Skeletal muscle satellite cell (primary cell): ENCODE measurements around the gene C3orf85.

Experiments used
- H3K27me3 ChIP-seq: 2 replicates; pipeline ENCODE4 v1.7.0; 2013; ENCODE audit warnings: low read length; ENCODE audit not compliant: control insufficient read depth, insufficient read depth
- H3K36me3 ChIP-seq: 2 replicates; pipeline ENCODE4 v1.7.0; 2013; ENCODE audit warnings: mild to moderate bottlenecking, control low read depth, low read length; ENCODE audit not compliant: insufficient read depth
- H3K4me1 ChIP-seq: 2 replicates; pipeline ENCODE4 v1.7.0; 2013; ENCODE audit warnings: low read length; ENCODE audit not compliant: control insufficient read depth, insufficient read depth
- H3K4me2 ChIP-seq: 2 replicates; pipeline ENCODE4 v1.7.0; 2013; ENCODE audit warnings: mild to moderate bottlenecking, low read length
- H3K4me3 ChIP-seq: 2 replicates; pipeline ENCODE4 v1.7.0; 2013; ENCODE audit warnings: low read length
- H3K9ac ChIP-seq: 2 replicates; pipeline ENCODE4 v1.7.0; 2013; ENCODE audit warnings: mild to moderate bottlenecking, low read depth, low read length, moderate library complexity
- H3K9me3 ChIP-seq: replicated peaks from 2 replicates; pipeline ENCODE4 v1.7.0; 2013; ENCODE audit warnings: mild to moderate bottlenecking, control low read depth, low read length

C3orf85 gene

DNA sequence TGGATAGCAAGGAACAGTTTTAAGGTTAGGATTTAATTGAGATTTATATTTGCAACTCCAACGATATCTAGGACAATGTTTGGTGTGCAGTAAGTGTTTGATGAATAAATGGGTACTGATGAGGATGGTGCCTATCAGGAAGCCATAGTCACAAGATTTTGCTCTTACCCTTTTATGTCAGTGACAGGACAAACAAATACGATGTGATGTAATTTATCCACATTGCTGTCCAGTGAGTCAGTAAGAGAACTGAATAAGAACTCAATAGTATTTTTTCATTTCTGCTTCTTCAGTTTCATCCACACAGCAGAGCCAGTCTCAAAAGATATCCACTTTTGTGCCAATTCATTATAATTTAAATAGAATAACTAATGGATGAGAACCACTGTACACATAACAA is 18.5 kb downstream of the C3orf85 start:
- H3K36me3 ChIP-seq: no peaks in the 10 kb centered on the region
- H3K27me3 ChIP-seq: no peaks in the 10 kb centered on the region
- H3K4me3 ChIP-seq: no peak overlapping the region
- H3K9ac ChIP-seq: no peak overlapping the region
- H3K4me1 ChIP-seq: no peaks in the 10 kb centered on the region
- H3K9me3 ChIP-seq: no peaks in the 10 kb centered on the region
- H3K4me2 ChIP-seq: no peak overlapping the region

DNA sequence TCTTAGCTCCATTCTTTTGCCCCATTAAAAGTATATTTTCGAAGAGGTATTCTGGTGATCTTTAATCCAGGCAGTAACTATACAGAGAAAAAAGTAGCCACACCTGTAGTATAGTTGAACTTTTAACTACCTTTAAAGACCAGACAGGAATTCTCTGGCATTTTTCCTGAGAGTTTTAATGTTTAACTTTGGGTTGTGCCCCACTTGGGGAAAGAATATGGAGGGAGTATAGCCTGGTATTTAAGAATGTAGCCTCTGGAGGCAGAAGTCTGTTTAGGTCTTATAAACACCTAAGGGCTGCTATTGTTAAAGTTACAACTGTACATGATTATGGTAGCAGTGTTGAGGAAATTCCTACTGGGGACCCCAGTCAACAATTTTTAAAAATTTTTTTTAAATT is 19.3 kb downstream of the C3orf85 start:
- Histone ChIP-seq H3K4me3 (no peak overlapping the region), H3K4me1 (no peaks in the 10 kb centered on the region), H3K9ac (no peak overlapping the region), H3K9me3 (no peaks in the 10 kb centered on the region), H3K36me3 (no peaks in the 10 kb centered on the region), H3K27me3 (no peaks in the 10 kb centered on the region), H3K4me2 (no peak overlapping the region)

DNA sequence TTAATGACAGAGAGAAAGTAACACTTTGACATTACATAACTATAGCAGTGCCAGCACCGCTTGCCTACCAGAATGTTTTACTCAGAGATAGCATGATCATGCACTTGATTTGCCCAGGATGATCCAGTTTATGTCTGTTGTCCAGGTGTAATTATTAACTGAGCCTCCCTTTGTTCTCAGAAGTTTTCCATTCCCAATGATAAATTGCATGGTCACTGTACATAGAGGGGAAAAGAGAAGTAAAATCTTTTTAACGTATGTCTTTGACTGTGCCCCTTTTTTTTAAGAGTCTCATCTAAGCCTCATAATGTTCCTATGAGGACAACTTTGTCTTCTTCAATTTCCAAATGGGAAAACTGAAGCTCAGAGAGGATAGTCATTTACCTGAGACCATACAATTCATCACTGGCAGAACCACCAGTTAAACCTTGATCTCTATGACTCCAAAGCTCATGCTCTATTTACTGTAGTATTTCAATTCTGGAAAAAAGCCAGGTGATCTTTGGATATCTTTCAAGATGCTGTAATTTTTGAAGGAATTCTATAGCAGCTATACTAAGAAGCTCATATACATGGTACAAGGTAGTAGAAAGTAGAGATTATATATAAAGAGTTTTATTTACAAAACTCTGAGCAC is 25.1 kb downstream of the C3orf85 start:
- Histone ChIP-seq H3K9me3 (no peaks in the 10 kb centered on the region), H3K9ac (no peak overlapping the region), H3K4me1 (no peaks in the 10 kb centered on the region), H3K4me3 (no peak overlapping the region), H3K4me2 (no peak overlapping the region), H3K36me3 (no peaks in the 10 kb centered on the region), H3K27me3 (no peaks in the 10 kb centered on the region)

DNA sequence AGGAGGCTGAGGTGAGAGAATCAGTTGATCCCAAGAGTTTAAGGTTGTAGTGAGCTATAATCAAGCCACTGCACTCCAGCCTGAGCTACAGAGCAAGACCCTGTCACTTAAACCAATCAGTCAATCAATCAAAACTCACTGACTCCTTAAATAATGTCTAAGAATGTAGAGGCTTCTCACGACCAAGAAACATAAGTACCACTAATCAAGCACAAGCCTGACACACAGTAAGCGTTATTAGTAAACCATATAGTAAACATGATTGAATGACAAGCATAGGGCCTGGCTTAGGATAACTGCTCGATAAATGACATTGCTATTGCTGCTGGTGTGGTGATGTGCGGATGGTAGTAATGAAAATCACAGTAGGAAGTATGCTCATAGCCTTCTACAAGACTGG is 29.4 kb downstream of the C3orf85 start:
- no peak overlapping the region for H3K9ac ChIP-seq
- H3K4me1 ChIP-seq: no peaks in the 10 kb centered on the region
- no peak overlapping the region for H3K4me2 ChIP-seq
- no peaks in the 10 kb centered on the region for H3K36me3 ChIP-seq
- H3K9me3 ChIP-seq: no peaks in the 10 kb centered on the region
- H3K27me3 ChIP-seq: no peaks in the 10 kb centered on the region
- no peak overlapping the region for H3K4me3 ChIP-seq

DNA sequence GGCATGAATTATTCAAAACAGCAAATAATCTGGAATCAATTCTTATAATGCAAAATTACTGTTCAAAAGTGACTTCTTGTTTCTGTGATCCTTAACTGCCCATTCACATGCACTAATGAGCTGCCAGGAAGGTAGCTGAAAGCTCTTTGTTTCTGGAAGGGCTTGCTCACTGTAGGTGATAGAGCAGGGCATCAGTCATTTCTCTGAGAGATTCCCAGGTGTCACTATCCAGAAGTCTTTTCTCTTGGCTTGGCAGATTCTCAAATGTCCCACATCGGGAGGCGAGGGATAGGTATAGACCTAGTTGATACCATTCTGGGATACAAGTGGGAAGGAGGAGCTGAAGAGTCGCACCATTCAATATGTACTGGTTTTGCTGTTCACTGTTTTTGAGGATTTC is 35.0 kb downstream of the C3orf85 start:
- H3K9ac ChIP-seq: no peak overlapping the region
- H3K9me3 ChIP-seq: no peaks in the 10 kb centered on the region
- H3K4me3 ChIP-seq: no peak overlapping the region
- H3K4me1 ChIP-seq: no peaks in the 10 kb centered on the region
- H3K27me3 ChIP-seq: no peaks in the 10 kb centered on the region
- no peaks in the 10 kb centered on the region for H3K36me3 ChIP-seq
- H3K4me2 ChIP-seq: no peak overlapping the region

DNA sequence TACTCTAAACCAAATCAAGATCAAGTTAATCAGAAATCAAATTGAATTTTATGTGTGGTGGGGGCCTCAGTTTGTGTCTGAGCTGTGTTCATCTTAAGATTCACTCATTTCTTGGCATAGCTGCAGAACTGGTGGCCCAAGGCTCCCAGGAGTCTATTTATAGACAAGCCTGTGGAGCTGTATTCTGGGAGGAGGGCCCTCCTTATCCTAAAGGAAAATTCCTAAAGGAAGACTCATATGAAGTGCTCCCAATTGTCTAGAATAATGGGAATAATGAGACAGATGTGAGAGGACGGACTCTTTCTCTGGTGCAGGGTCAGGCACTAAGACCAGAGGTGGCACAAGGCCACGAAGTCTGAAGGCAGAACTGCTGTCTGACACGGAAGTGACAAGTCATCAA is 38.9 kb downstream of the C3orf85 start:
- no peak overlapping the region for H3K4me3 ChIP-seq
- H3K36me3 ChIP-seq: no peaks in the 10 kb centered on the region
- H3K4me1 ChIP-seq: no peaks in the 10 kb centered on the region
- no peaks in the 10 kb centered on the region for H3K27me3 ChIP-seq
- no peaks in the 10 kb centered on the region for H3K9me3 ChIP-seq
- H3K4me2 ChIP-seq: no peak overlapping the region
- no peak overlapping the region for H3K9ac ChIP-seq

DNA sequence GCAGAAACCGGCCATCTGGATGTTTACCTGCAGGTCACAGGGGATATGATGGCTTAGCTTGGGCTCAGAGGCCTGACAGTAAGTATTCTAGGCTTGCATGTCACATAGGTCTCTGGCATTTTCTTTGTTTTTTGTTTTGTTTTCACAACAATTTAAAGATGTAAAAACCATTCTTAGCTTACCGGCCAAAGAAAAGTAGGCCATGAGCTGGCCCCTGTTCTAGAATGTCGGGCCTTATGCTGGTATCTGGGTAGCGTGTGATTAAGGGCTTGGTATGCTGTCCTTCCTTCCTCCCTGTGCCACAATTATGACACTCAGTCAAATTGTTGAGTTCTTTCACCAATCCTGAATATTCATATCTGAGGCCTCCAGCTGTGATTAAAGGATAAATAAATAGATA is 40.2 kb downstream of the C3orf85 start:
- no peaks in the 10 kb centered on the region for H3K36me3 ChIP-seq
- H3K4me2 ChIP-seq: no peak overlapping the region
- no peak overlapping the region for H3K4me3 ChIP-seq
- no peak overlapping the region for H3K9ac ChIP-seq
- no peaks in the 10 kb centered on the region for H3K27me3 ChIP-seq
- no peaks in the 10 kb centered on the region for H3K9me3 ChIP-seq
- no peaks in the 10 kb centered on the region for H3K4me1 ChIP-seq

DNA sequence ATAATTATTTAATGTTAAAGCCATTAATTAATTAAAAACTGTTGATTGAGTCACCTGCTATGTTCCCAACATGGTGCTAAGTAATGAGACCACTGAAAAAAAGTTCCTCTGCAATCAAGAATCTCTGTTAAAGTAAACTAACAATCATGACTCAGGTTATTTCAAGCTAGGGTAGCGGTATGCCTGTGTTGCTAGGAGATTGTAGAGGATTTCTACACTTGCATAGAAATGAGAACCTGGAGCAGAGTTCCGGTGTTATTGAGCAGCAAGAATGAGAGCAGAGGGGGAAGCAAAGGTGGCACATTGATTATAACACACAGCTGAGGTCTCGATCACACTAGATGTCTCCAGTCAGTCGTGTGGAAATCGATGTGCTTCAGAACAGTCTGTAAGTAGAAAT is 41.4 kb downstream of the C3orf85 start:
- Histone ChIP-seq H3K27me3 (no peaks in the 10 kb centered on the region), H3K4me3 (no peak overlapping the region), H3K9ac (no peak overlapping the region), H3K4me2 (no peak overlapping the region), H3K36me3 (no peaks in the 10 kb centered on the region), H3K9me3 (no peaks in the 10 kb centered on the region), H3K4me1 (no peaks in the 10 kb centered on the region)

DNA sequence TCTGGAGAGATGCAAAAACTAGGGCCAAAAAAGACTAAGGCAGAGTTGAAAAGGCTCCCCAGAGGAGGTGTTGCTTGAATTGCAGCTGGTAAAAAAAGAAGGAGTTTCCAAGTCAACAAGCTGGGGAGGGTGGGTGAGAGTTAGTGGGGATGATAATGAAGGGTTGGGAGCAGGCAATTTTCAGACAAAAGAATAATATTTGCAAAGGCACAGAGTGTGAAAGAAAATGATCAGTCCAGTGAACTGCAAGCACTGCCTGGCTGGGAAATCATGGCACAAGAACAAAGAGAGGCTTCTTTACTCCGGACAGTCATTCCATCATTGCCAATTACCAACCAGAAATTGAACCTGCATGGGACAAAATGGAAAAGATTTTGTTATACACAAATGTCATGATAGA is 42.2 kb downstream of the C3orf85 start:
- no peak overlapping the region for H3K4me3 ChIP-seq
- H3K36me3 ChIP-seq: no peaks in the 10 kb centered on the region
- no peaks in the 10 kb centered on the region for H3K27me3 ChIP-seq
- no peaks in the 10 kb centered on the region for H3K9me3 ChIP-seq
- no peak overlapping the region for H3K4me2 ChIP-seq
- H3K9ac ChIP-seq: no peak overlapping the region
- H3K4me1 ChIP-seq: no peaks in the 10 kb centered on the region

DNA sequence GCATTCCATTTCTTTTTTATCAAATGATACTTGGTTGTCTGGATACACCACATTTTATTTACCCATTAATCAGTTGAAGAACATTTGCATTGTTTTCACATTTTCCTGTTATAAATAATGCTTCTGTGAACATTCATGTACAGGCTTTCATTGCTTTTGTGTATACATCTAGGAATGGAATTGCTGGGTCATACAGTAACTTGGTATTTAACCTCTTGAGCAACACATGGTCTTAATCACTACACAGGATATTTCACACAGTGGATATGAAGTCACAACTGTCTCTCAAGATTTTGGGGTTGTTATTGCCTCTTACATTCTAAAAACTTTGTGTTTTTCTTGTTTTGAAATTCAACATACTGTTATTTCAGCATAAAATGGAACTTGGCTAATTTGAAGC is 48.2 kb downstream of the C3orf85 start:
- Histone ChIP-seq H3K9me3 (no peaks in the 10 kb centered on the region), H3K4me2 (no peak overlapping the region), H3K27me3 (no peaks in the 10 kb centered on the region), H3K4me3 (no peak overlapping the region), H3K36me3 (no peaks in the 10 kb centered on the region), H3K9ac (no peak overlapping the region), H3K4me1 (no peaks in the 10 kb centered on the region)

DNA sequence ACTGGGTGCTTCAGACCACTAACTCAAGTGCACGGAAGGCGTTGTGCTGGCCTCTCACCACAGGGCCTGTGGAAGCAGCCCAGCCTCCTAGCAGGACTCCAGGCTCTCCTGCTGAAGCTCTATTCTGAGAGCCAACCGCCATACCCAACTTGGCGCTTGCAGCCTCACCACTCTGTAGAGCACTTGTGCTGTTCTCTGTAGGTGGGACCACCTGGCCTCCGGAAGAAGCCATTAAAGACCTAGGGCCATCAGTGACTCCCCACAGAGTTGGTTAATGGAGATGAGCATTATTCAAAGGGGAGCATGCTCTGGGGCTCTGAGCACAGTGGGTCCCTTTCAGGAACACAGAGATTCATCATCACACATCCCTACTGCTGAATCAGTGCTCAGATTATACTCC is 50.9 kb downstream of the C3orf85 start:
- no peak overlapping the region for H3K4me3 ChIP-seq
- no peaks in the 10 kb centered on the region for H3K27me3 ChIP-seq
- no peak overlapping the region for H3K9ac ChIP-seq
- no peaks in the 10 kb centered on the region for H3K9me3 ChIP-seq
- H3K4me2 ChIP-seq: no peak overlapping the region
- no peaks in the 10 kb centered on the region for H3K4me1 ChIP-seq
- no peaks in the 10 kb centered on the region for H3K36me3 ChIP-seq

DNA sequence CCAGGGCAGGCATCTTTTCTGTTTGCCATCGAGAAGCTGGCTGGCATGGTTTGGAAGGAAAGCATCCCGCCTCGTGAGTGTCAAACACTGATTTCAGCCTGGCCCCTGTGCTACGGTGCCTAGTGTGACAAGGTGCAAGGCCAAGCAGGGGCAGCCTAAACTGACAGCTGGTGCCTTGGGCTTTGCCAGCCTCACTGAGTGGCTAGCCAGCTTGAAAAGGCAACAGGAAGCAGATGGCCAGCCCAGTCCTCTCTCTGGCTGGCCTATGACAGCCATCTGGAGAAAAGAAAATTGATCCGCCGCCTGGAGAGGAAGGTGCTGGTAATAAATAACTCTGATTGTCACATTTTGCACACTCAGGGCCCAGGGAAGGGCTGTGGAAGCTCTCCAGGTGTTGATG is 52.2 kb downstream of the C3orf85 start:
- no peaks in the 10 kb centered on the region for H3K9me3 ChIP-seq
- H3K4me1 ChIP-seq: no peaks in the 10 kb centered on the region
- H3K9ac ChIP-seq: no peak overlapping the region
- H3K27me3 ChIP-seq: no peaks in the 10 kb centered on the region
- H3K4me3 ChIP-seq: no peak overlapping the region
- H3K36me3 ChIP-seq: no peaks in the 10 kb centered on the region
- H3K4me2 ChIP-seq: peak overlapping the region; percentile 49
